ENCODE results near the gene KCNMA1. TPM values are rescaled to one million over a fixed set of nuclear protein-coding genes. Genes with fewer than 3 reads are reported as not detected.

The KCNMA1 gene
- total RNA-seq, 1 experiment from 2014 or later: 1.8 TPM

GRCh38 chr10:77541944-77542343, 95.7 kb downstream of the KCNMA1 start:
- Histone ChIP-seq H3K27me3 (replicated peaks) (no peaks in the 10 kb centered on the region), H3K4me3 (no peak overlapping the region), H3K4me1 (replicated peaks) (0 out of 2 replicates have a peak, but pooled peaks cover 2% of the 10 kb centered on the region), H3K27ac (no peak overlapping the region), H3K9me3 (replicated peaks) (no peaks in the 10 kb centered on the region), H3K36me3 (no peaks in the 10 kb centered on the region)
- DNase-seq (ENCODE audit: low read depth in 1 of 2, low spot score in 2 of 2): no peak

GRCh38 chr10:77541247-77541646, 96.4 kb downstream of the KCNMA1 start:
- no peak for DNase-seq (ENCODE audit: low read depth in 1 of 2, low spot score in 2 of 2)
- Histone ChIP-seq H3K4me3 (no peak overlapping the region), H3K9me3 (replicated peaks) (no peaks in the 10 kb centered on the region), H3K36me3 (no peaks in the 10 kb centered on the region), H3K27me3 (replicated peaks) (no peaks in the 10 kb centered on the region), H3K27ac (no peak overlapping the region), H3K4me1 (replicated peaks) (0 out of 2 replicates have a peak, but pooled peaks cover 3% of the 10 kb centered on the region)

- H3K9me3 ChIP-seq (replicated peaks): no peaks in the 10 kb centered on the region
- 0 out of 2 replicates have a peak, but pooled peaks cover 3% of the 10 kb centered on the region for H3K4me1 ChIP-seq (replicated peaks)
- no peak for DNase-seq (ENCODE audit: low read depth in 1 of 2, low spot score in 2 of 2)
- H3K27ac ChIP-seq: no peak overlapping the region
- no peaks in the 10 kb centered on the region for H3K27me3 ChIP-seq (replicated peaks)
- no peaks in the 10 kb centered on the region for H3K36me3 ChIP-seq
- H3K4me3 ChIP-seq: no peak overlapping the region
Measured at GRCh38 chr10:77539147-77539935, 98.3 kb downstream of the KCNMA1 start.

GRCh38 chr10:77537720-77538373, 99.8 kb downstream of the KCNMA1 start:
- peaks cover 17% of the 10 kb centered on the region for H3K4me1 ChIP-seq (replicated peaks)
- no peak for DNase-seq (ENCODE audit: low read depth in 1 of 2, low spot score in 2 of 2)
- no peaks in the 10 kb centered on the region for H3K36me3 ChIP-seq
- H3K9me3 ChIP-seq (replicated peaks): no peaks in the 10 kb centered on the region
- no peaks in the 10 kb centered on the region for H3K27me3 ChIP-seq (replicated peaks)
- H3K4me3 ChIP-seq: no peak overlapping the region
- H3K27ac ChIP-seq: no peak overlapping the region

- Histone ChIP-seq H3K27ac (no peak overlapping the region), H3K9me3 (replicated peaks) (no peaks in the 10 kb centered on the region), H3K4me3 (no peak overlapping the region), H3K36me3 (no peaks in the 10 kb centered on the region), H3K27me3 (replicated peaks) (no peaks in the 10 kb centered on the region), H3K4me1 (replicated peaks) (peaks cover 25% of the 10 kb centered on the region)
- DNase-seq (ENCODE audit: low read depth in 1 of 2, low spot score in 2 of 2): no peak
Measured at GRCh38 chr10:77537071-77537470, 100.5 kb downstream of the KCNMA1 start.

- no peaks in the 10 kb centered on the region for H3K27me3 ChIP-seq (replicated peaks)
- H3K27ac ChIP-seq: no peak overlapping the region
- H3K36me3 ChIP-seq: no peaks in the 10 kb centered on the region
- H3K9me3 ChIP-seq (replicated peaks): no peaks in the 10 kb centered on the region
- DNase-seq (ENCODE audit: low read depth in 1 of 2, low spot score in 2 of 2): peak in 1 of 2 experiments; percentile 12
- peaks cover 56% of the 10 kb centered on the region for H3K4me1 ChIP-seq (replicated peaks)
- no peak overlapping the region for H3K4me3 ChIP-seq
Measured at GRCh38 chr10:77533887-77534278, 103.7 kb downstream of the KCNMA1 start.

- H3K36me3 ChIP-seq: no peaks in the 10 kb centered on the region
- H3K9me3 ChIP-seq (replicated peaks): no peaks in the 10 kb centered on the region
- peak in 1 of 2 experiments; percentile 16 for DNase-seq (ENCODE audit: low read depth in 1 of 2, low spot score in 2 of 2)
- no peak overlapping the region for H3K4me3 ChIP-seq
- peaks cover 56% of the 10 kb centered on the region for H3K4me1 ChIP-seq (replicated peaks)
- H3K27ac ChIP-seq: peak overlapping the region; percentile 99; the same call in 1 of the 2 replicates
- H3K27me3 ChIP-seq (replicated peaks): no peaks in the 10 kb centered on the region
Measured at GRCh38 chr10:77533146-77533886, 104.3 kb downstream of the KCNMA1 start.

- H3K27me3 ChIP-seq (replicated peaks): no peaks in the 10 kb centered on the region
- H3K9me3 ChIP-seq (replicated peaks): no peaks in the 10 kb centered on the region
- H3K27ac ChIP-seq: peak overlapping the region; percentile 99
- DNase-seq (ENCODE audit: low read depth in 1 of 2, low spot score in 2 of 2): peak; percentile 91 to 92
- no peaks in the 10 kb centered on the region for H3K36me3 ChIP-seq
- peaks cover 63% of the 10 kb centered on the region for H3K4me1 ChIP-seq (replicated peaks)
- H3K4me3 ChIP-seq: peak overlapping the region; percentile 9; the same call in 1 of the 2 replicates
Measured at GRCh38 chr10:77532068-77532467, 105.5 kb downstream of the KCNMA1 start.

- H3K27me3 ChIP-seq (replicated peaks): no peaks in the 10 kb centered on the region
- H3K9me3 ChIP-seq (replicated peaks): no peaks in the 10 kb centered on the region
- no peaks in the 10 kb centered on the region for H3K36me3 ChIP-seq
- peak overlapping the region; percentile 99 for H3K27ac ChIP-seq
- H3K4me1 ChIP-seq (replicated peaks): peaks cover 66% of the 10 kb centered on the region
- peak overlapping the region; percentile 9 for H3K4me3 ChIP-seq
- peak; percentile 91 for DNase-seq (ENCODE audit: low read depth in 1 of 2, low spot score in 2 of 2)
Measured at GRCh38 chr10:77531441-77532001, 106.1 kb downstream of the KCNMA1 start.

GRCh38 chr10:77530011-77530410, 107.6 kb downstream of the KCNMA1 start:
- peaks cover 81% of the 10 kb centered on the region for H3K4me1 ChIP-seq (replicated peaks)
- H3K27ac ChIP-seq: peak overlapping the region; percentile 99

GRCh38 chr10:77529050-77529576, 108.5 kb downstream of the KCNMA1 start:
- no peak for DNase-seq (ENCODE audit: low read depth in 1 of 2, low spot score in 2 of 2)

More at GRCh38 chr10:77530011-77530410, 107.6 kb downstream of the KCNMA1 start:
- no peaks in the 10 kb centered on the region for H3K9me3 ChIP-seq (replicated peaks)
- no peak for DNase-seq (ENCODE audit: low read depth in 1 of 2, low spot score in 2 of 2)
- H3K36me3 ChIP-seq: no peaks in the 10 kb centered on the region
- no peak overlapping the region for H3K4me3 ChIP-seq
- H3K27me3 ChIP-seq (replicated peaks): no peaks in the 10 kb centered on the region

GRCh38 chr10:77527839-77528238, 109.8 kb downstream of the KCNMA1 start:
- H3K4me1 ChIP-seq (replicated peaks): peaks cover 87% of the 10 kb centered on the region
- H3K9me3 ChIP-seq (replicated peaks): no peaks in the 10 kb centered on the region
- H3K27ac ChIP-seq: peak overlapping the region; percentile 76; the same call in 1 of the 2 replicates
- DNase-seq (ENCODE audit: low read depth in 1 of 2, low spot score in 2 of 2): no peak
- no peak overlapping the region for H3K4me3 ChIP-seq
- H3K27me3 ChIP-seq (replicated peaks): no peaks in the 10 kb centered on the region
- no peaks in the 10 kb centered on the region for H3K36me3 ChIP-seq

More at GRCh38 chr10:77529050-77529576, 108.5 kb downstream of the KCNMA1 start:
- Histone ChIP-seq H3K9me3 (replicated peaks) (no peaks in the 10 kb centered on the region), H3K27ac (no peak overlapping the region), H3K4me1 (replicated peaks) (peaks cover 87% of the 10 kb centered on the region), H3K4me3 (no peak overlapping the region), H3K36me3 (no peaks in the 10 kb centered on the region), H3K27me3 (replicated peaks) (no peaks in the 10 kb centered on the region)

All from SJSA1 (cell line).